ENCODE results near the gene HOXD9. TPM values are rescaled to one million over a fixed set of nuclear protein-coding genes. Genes with fewer than 3 reads are reported as not detected.
A peak's percentile ranks its signal among the peaks of the same experiment; 100 is the strongest.

HOXD9 gene
- total and polyA plus RNA-seq, 8 donors, result 0.18 to 0.76 (median 0.49) TPM; not detected in 4

- intact Hi-C loops (cut with DNase I; ENCODE audit: low total_unique reads), result no loop called here
- Histone ChIP-seq H3K27ac (no peak overlapping the region), H3K9me3 (peaks cover 0 to 18% (median 0%) of the 10 kb centered on the region in 4 donors), H3K27me3 (peaks cover 65 to 100% (median 99%) of the 10 kb centered on the region in 3 donors), H3K4me1 (peaks cover 31 to 69% (median 43%) of the 10 kb centered on the region in 4 donors), H3K4me3 (no peak overlapping the region), H3K36me3 (no peaks in the 10 kb centered on the region)
- no peak for DNase-seq
- TF ChIP-seq, protein P1, sequence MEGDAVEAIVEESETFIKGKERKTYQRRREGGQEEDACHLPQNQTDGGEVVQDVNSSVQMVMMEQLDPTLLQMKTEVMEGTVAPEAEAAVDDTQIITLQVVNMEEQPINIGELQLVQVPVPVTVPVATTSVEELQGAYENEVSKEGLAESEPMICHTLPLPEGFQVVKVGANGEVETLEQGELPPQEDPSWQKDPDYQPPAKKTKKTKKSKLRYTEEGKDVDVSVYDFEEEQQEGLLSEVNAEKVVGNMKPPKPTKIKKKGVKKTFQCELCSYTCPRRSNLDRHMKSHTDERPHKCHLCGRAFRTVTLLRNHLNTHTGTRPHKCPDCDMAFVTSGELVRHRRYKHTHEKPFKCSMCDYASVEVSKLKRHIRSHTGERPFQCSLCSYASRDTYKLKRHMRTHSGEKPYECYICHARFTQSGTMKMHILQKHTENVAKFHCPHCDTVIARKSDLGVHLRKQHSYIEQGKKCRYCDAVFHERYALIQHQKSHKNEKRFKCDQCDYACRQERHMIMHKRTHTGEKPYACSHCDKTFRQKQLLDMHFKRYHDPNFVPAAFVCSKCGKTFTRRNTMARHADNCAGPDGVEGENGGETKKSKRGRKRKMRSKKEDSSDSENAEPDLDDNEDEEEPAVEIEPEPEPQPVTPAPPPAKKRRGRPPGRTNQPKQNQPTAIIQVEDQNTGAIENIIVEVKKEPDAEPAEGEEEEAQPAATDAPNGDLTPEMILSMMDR (IDR thresholded peaks at IDR 0.05), result no peak
- TF ChIP-seq POLR2A (IDR thresholded peaks at IDR 0.05) (no peak), POLR2AphosphoS5 (IDR thresholded peaks at IDR 0.05) (no peak), EP300 (IDR thresholded peaks at IDR 0.05) (no peak)
- WGBS, 5 donors, result 18 to 32% (median 24%) methylated on average over 7 of the region's 7 CpGs
Measured at GRCh38 chr2:176103194-176103593, 19.3 kb upstream of the HOXD9 start.

- peaks cover 61 to 100% (median 99%) of the 10 kb centered on the region in 3 donors for H3K27me3 ChIP-seq
- no peaks in the 10 kb centered on the region for H3K36me3 ChIP-seq
- TF ChIP-seq EP300 (IDR thresholded peaks at IDR 0.05), result no peak
- TF ChIP-seq POLR2AphosphoS5 (IDR thresholded peaks at IDR 0.05), result no peak
- no peak for TF ChIP-seq POLR2A (IDR thresholded peaks at IDR 0.05)
- TF ChIP-seq, protein P1 (IDR thresholded peaks at IDR 0.05), result no peak
- no peak overlapping the region for H3K27ac ChIP-seq
- no peak overlapping the region for H3K4me3 ChIP-seq
- DNase-seq, result no peak
- WGBS, 5 donors, result 6 to 9% (median 7%) methylated on average over 17 of the region's 17 CpGs
- H3K9me3 ChIP-seq, result peaks cover 0 to 21% (median 0%) of the 10 kb centered on the region in 4 donors
- intact Hi-C loops (cut with DNase I; ENCODE audit: low total_unique reads), result no loop called here
- peaks cover 30 to 69% (median 44%) of the 10 kb centered on the region in 4 donors for H3K4me1 ChIP-seq
Measured at GRCh38 chr2:176103742-176104315, 18.7 kb upstream of the HOXD9 start.

GRCh38 chr2:176104316-176105077 lies 18.0 kb upstream of the HOXD9 start:
- no peak for DNase-seq
- Histone ChIP-seq H3K36me3 (no peaks in the 10 kb centered on the region), H3K27ac (no peak overlapping the region), H3K4me3 (peak overlapping the region in 1 of 4 donors; percentile 28), H3K27me3 (peaks cover 59 to 100% (median 99%) of the 10 kb centered on the region in 3 donors), H3K4me1 (peaks cover 30 to 67% (median 46%) of the 10 kb centered on the region in 4 donors), H3K9me3 (peaks cover 0 to 25% (median 0%) of the 10 kb centered on the region in 4 donors)
- 2 to 10% (median 6%) methylated on average over 43 to 56 of the region's 56 CpGs for WGBS, 5 donors
- intact Hi-C loops (cut with DNase I; ENCODE audit: low total_unique reads), result no loop called here
- TF ChIP-seq POLR2A (IDR thresholded peaks at IDR 0.05) (no peak), EP300 (IDR thresholded peaks at IDR 0.05) (no peak), POLR2AphosphoS5 (IDR thresholded peaks at IDR 0.05) (no peak)
- TF ChIP-seq, protein P1 (IDR thresholded peaks at IDR 0.05), result no peak

- intact Hi-C loops (cut with DNase I; ENCODE audit: low total_unique reads), result no loop called here
- WGBS, 5 donors, result 4 to 8% (median 5%) methylated on average over 25 of the region's 25 CpGs
- TF ChIP-seq, protein P1 (IDR thresholded peaks at IDR 0.05), result no peak
- TF ChIP-seq POLR2AphosphoS5 (IDR thresholded peaks at IDR 0.05), result no peak
- no peak for TF ChIP-seq EP300 (IDR thresholded peaks at IDR 0.05)
- TF ChIP-seq POLR2A (IDR thresholded peaks at IDR 0.05), result no peak
Measured at GRCh38 chr2:176105078-176105729, 17.3 kb upstream of the HOXD9 start.

More at GRCh38 chr2:176105078-176105729, 17.3 kb upstream of the HOXD9 start:
- DNase-seq, result no peak
- H3K27me3 ChIP-seq, result peaks cover 55 to 100% (median 99%) of the 10 kb centered on the region in 3 donors
- no peaks in the 10 kb centered on the region for H3K36me3 ChIP-seq
- no peak overlapping the region for H3K27ac ChIP-seq
- peaks cover 0 to 25% (median 0%) of the 10 kb centered on the region in 4 donors for H3K9me3 ChIP-seq
- peaks cover 30 to 60% (median 40%) of the 10 kb centered on the region in 4 donors for H3K4me1 ChIP-seq
- H3K4me3 ChIP-seq, result peak overlapping the region in 1 of 4 donors; percentile 28

Data from stomach (tissue), 9 donors.